Lower leg skin (tissue), 3 donors: ENCODE measurements around the gene INHBC.

Experiments
- CTCF ChIP-seq, 3 donors: fragments of 450-650 bp; IDR thresholded peaks; one replicate each; pipeline ENCODE4 v1.5.1; 2016; ENCODE audit warnings: antibody characterized with exemption in 3 of 3, mild to moderate bottlenecking in 3 of 3, moderate library complexity in 2 of 3
- POLR2A ChIP-seq, 2 donors: fragments of 450-650 bp; IDR thresholded peaks; one replicate each; pipeline ENCODE4 v1.6.1; 2016 to 2017; ENCODE audit warnings: antibody characterized with exemption in 2 of 2, mild to moderate bottlenecking in 1 of 2, moderate library complexity in 1 of 2

DNA sequence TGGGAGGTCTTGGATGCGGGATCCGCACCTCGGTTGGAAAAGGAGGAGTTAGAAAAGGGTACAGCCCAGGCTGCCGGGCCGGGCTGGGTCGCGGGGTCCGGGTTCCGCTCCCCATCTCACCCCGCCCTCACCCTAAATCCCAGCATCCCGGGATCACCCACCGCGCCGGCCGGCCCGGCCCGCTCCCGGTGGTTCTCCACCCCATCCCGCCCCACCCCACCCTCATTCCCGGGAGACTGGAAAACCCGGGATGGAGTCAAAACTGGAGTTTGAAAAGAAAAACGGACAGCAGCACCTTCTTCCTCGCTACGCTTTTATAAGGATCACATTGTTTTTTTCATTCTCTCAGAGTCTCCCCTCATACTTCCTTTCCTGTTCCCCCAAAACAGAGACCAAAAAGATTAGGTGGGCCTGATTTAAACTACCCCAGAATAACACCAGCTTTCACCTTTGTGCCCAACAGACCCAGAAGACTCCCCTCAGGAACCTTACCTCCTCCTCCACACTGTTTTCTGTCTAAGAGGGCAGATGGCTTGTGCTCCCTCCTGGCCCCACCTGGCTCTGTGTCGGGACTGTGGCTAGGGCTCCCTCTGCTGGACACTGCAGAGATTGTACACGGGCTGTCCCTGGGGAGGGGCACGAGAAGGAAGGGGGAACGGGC, 27.8 kb downstream of the INHBC start:
- TF ChIP-seq CTCF (IDR thresholded peaks at IDR 0.05) = peak in 1 of 3 donors; percentile 75
- TF ChIP-seq POLR2A (IDR thresholded peaks at IDR 0.05) = no peak
